Neural progenitor cell (in vitro differentiated cells): ENCODE results near the gene ARHGAP31. TPM values are rescaled to one million over a fixed set of nuclear protein-coding genes. Genes with fewer than 3 reads are reported as not detected.

Source experiments
- DNase-seq: peaks from one replicate; pipeline ENCODE4 v3.0.0-alpha.2; 2016; ENCODE audit warnings: low spot score
- H2AFZ ChIP-seq: fragments of 200-600 bp; sonication (generic); replicated peaks from 2 replicates; pipeline ENCODE4 v1.6.1; 2016; ENCODE audit warnings: antibody characterized with exemption
- H3F3A ChIP-seq: fragments of 200-600 bp; sonication (generic); 2 replicates; pipeline ENCODE4 v1.6.1; 2016; ENCODE audit warnings: antibody characterized with exemption, low read depth
- H3K27ac ChIP-seq: fragments of 200-600 bp; sonication (generic); 2 replicates; pipeline ENCODE4 v1.5.1; 2016; ENCODE audit warnings: mild to moderate bottlenecking
- H3K27me3 ChIP-seq: fragments of 200-600 bp; sonication (generic); 2 replicates; pipeline ENCODE4 v1.6.1; 2016; ENCODE audit warnings: mild to moderate bottlenecking, moderate library complexity
- H3K36me3 ChIP-seq: fragments of 200-600 bp; sonication (generic); 2 replicates; pipeline ENCODE4 v1.5.1; 2016
- H3K4me1 ChIP-seq: fragments of 200-600 bp; sonication (generic); 2 replicates; pipeline ENCODE4 v1.6.1; 2016; ENCODE audit warnings: mixed run types
- H3K4me2 ChIP-seq: fragments of 200-600 bp; sonication (generic); 2 replicates; pipeline ENCODE4 v1.6.1; 2016
- H3K4me3 ChIP-seq: fragments of 200-600 bp; sonication (generic); 2 replicates; pipeline ENCODE4 v1.5.1; 2016
- H3K79me2 ChIP-seq: fragments of 200-600 bp; sonication (generic); 2 replicates; pipeline ENCODE4 v1.6.1; 2016; ENCODE audit warnings: low read depth
- H3K9ac ChIP-seq: fragments of 200-600 bp; sonication (generic); 2 replicates; pipeline ENCODE4 v1.6.1; 2016
- H3K9me3 ChIP-seq: fragments of 200-600 bp; sonication (generic); 2 replicates; pipeline ENCODE4 v1.5.1; 2016; ENCODE audit warnings: low read depth
- H4K20me1 ChIP-seq: fragments of 200-600 bp; sonication (generic); 2 replicates; pipeline ENCODE4 v1.6.1; 2016; ENCODE audit warnings: low read depth
- H3K27ac Mint-ChIP-seq: 3 replicates; pipeline ENCODE4 v1.8.0; 2021; ENCODE audit warnings: mixed read lengths
- H3K27me3 Mint-ChIP-seq: 2 replicates; pipeline ENCODE4 v1.8.0; 2022; ENCODE audit warnings: low read depth, mild to moderate bottlenecking, inconsistent platforms, moderate library complexity, mixed read lengths; ENCODE audit not compliant: insufficient read depth
- H3K36me3 Mint-ChIP-seq: 3 replicates; pipeline ENCODE4 v1.8.0; 2021; ENCODE audit warnings: mixed read lengths
- H3K4me1 Mint-ChIP-seq: 3 replicates; pipeline ENCODE4 v1.8.0; 2021; ENCODE audit warnings: mixed read lengths
- H3K4me3 Mint-ChIP-seq: 3 replicates; pipeline ENCODE4 v1.8.0; 2021; ENCODE audit warnings: mild to moderate bottlenecking, moderate library complexity, mixed read lengths
- H3K9me3 Mint-ChIP-seq: 3 replicates; pipeline ENCODE4 v1.8.0; 2020; ENCODE audit warnings: mixed read lengths
- CTCF ChIP-seq: fragments of 200-600 bp; sonication (generic); IDR thresholded peaks from 2 replicates; pipeline ENCODE4 v1.5.1; 2017; ENCODE audit warnings: antibody characterized with exemption, mild to moderate bottlenecking
- EZH2 ChIP-seq: fragments of 200-600 bp; sonication (generic); IDR thresholded peaks from 2 replicates; pipeline ENCODE4 v1.6.1; 2017; ENCODE audit warnings: antibody characterized with exemption, mild to moderate bottlenecking, moderate library complexity
- EZH2phosphoT487 ChIP-seq: fragments of 200-600 bp; sonication (generic); IDR thresholded peaks from 2 replicates; pipeline ENCODE4 v1.6.1; 2017; ENCODE audit warnings: antibody characterized with exemption
- total RNA-seq: library from RNA; depleted of rRNA; stranded (reverse); fragments of >200 nt; gene quantifications from 2 replicates; pipeline ENCODE4 v1.2.3, GENCODE V29; 2015; ENCODE audit warnings: low replicate concordance

The ARHGAP31 gene
- total RNA-seq, 1 donor from 2014 or later = 0.13 TPM

- no peaks in the 10 kb centered on the region for H3K27me3 ChIP-seq
- Mint-ChIP-seq H3K9me3 (no peaks in the 10 kb centered on the region), H3K27me3 (no peaks in the 10 kb centered on the region), H3K4me3 (no peak overlapping the region), H3K36me3 (peaks cover 1% of the 10 kb centered on the region), H3K27ac (no peak overlapping the region), H3K4me1 (no peaks in the 10 kb centered on the region)
- no peak overlapping the region for H3K4me3 ChIP-seq
- H3K9ac ChIP-seq = no peak overlapping the region
- no peaks in the 10 kb centered on the region for H3K9me3 ChIP-seq
- H2AFZ ChIP-seq = no peak overlapping the region
- no peaks in the 10 kb centered on the region for H3K79me2 ChIP-seq
- H3K27ac ChIP-seq = no peak overlapping the region
- H3K36me3 ChIP-seq = no peaks in the 10 kb centered on the region
- no peaks in the 10 kb centered on the region for H4K20me1 ChIP-seq
- TF ChIP-seq EZH2phosphoT487 (no peak), CTCF (no peak)
- H3K4me2 ChIP-seq = no peak overlapping the region
- no peaks in the 10 kb centered on the region for H3K4me1 ChIP-seq
- DNase-seq = no peak
- H3F3A ChIP-seq = no peaks in the 10 kb centered on the region
Measured at GRCh38 chr3:119418641-119419040, 124.5 kb downstream of the ARHGAP31 start.

GRCh38 chr3:119420196-119420595 lies 126.0 kb downstream of the ARHGAP31 start:
- Histone ChIP-seq H3K36me3 (no peaks in the 10 kb centered on the region), H3K4me2 (no peak overlapping the region), H2AFZ (peak overlapping the region; percentile 2), H3K9ac (no peak overlapping the region), H3K4me3 (no peak overlapping the region), H3K4me1 (no peaks in the 10 kb centered on the region), H3K9me3 (peaks cover under 1% of the 10 kb centered on the region), H4K20me1 (no peaks in the 10 kb centered on the region), H3K27ac (no peak overlapping the region), H3F3A (no peaks in the 10 kb centered on the region), H3K79me2 (no peaks in the 10 kb centered on the region), H3K27me3 (no peaks in the 10 kb centered on the region)
- no peaks in the 10 kb centered on the region for H3K4me1 Mint-ChIP-seq
- H3K9me3 Mint-ChIP-seq = peaks cover 10% of the 10 kb centered on the region
- no peak for TF ChIP-seq EZH2phosphoT487
- TF ChIP-seq CTCF = peak; percentile 47
- no peak overlapping the region for H3K27ac Mint-ChIP-seq
- H3K36me3 Mint-ChIP-seq = peaks cover 1% of the 10 kb centered on the region
- DNase-seq = peak; percentile 29
- no peak overlapping the region for H3K4me3 Mint-ChIP-seq
- H3K27me3 Mint-ChIP-seq = no peaks in the 10 kb centered on the region

- H3K4me3 ChIP-seq = no peak overlapping the region
- no peaks in the 10 kb centered on the region for H3K79me2 ChIP-seq
- peaks cover 6% of the 10 kb centered on the region for H3F3A ChIP-seq
- Mint-ChIP-seq H3K4me1 (no peaks in the 10 kb centered on the region), H3K9me3 (peaks cover 58% of the 10 kb centered on the region), H3K27me3 (no peaks in the 10 kb centered on the region), H3K36me3 (peaks cover 42% of the 10 kb centered on the region), H3K27ac (no peak overlapping the region), H3K4me3 (no peak overlapping the region)
- H3K36me3 ChIP-seq = peaks cover 61% of the 10 kb centered on the region
- H3K9ac ChIP-seq = no peak overlapping the region
- DNase-seq = peak; percentile 11
- peaks cover 38% of the 10 kb centered on the region for H3K9me3 ChIP-seq
- no peak overlapping the region for H3K4me2 ChIP-seq
- no peaks in the 10 kb centered on the region for H4K20me1 ChIP-seq
- TF ChIP-seq EZH2phosphoT487 (no peak), CTCF (no peak), EZH2 (no peak)
- no peak overlapping the region for H2AFZ ChIP-seq
- no peaks in the 10 kb centered on the region for H3K27me3 ChIP-seq
- no peak overlapping the region for H3K27ac ChIP-seq
- H3K4me1 ChIP-seq = no peaks in the 10 kb centered on the region
Measured at GRCh38 chr3:119427669-119428068, 133.5 kb downstream of the ARHGAP31 start.
